Esophagus muscularis mucosa (tissue), 4 donors: ENCODE measurements around the gene VCX2.

Experiments
- CTCF ChIP-seq, 3 experiments: fragments of 200-600 bp in 2 of 3; fragments of 450-650 bp in 1 of 3; sonication (generic) in 2 of 3; IDR thresholded peaks; one replicate each; pipeline ENCODE4 v1.5.1; 2017 to 2019; ENCODE audit warnings: antibody characterized with exemption in 3 of 3, mild to moderate bottlenecking in 2 of 3, moderate library complexity in 1 of 3
- EP300 ChIP-seq: sonication (generic); formaldehyde crosslinking; IDR thresholded peaks from one replicate; pipeline ENCODE4 v1.6.1; 2017; ENCODE audit warnings: antibody characterized with exemption
- POLR2AphosphoS5 ChIP-seq, 2 donors: sonication (generic); formaldehyde crosslinking; IDR thresholded peaks; one replicate each; pipeline ENCODE4 v1.6.1; 2017; ENCODE audit warnings: antibody characterized with exemption in 2 of 2

GRCh38 chrX:8183346-8183745, 12.3 kb upstream of the VCX2 start:
- TF ChIP-seq POLR2AphosphoS5 (IDR thresholded peaks at IDR 0.05) (no peak), CTCF (IDR thresholded peaks at IDR 0.05) (no peak), EP300 (no peak)
